Astrocyte (in vitro differentiated cells and primary cell): ENCODE results near the gene KDM6B. TPM values are rescaled to one million over a fixed set of nuclear protein-coding genes. Genes with fewer than 3 reads are reported as not detected.

ENCODE experiments used
- DNase-seq: peaks from one replicate; pipeline ENCODE4 v3.0.0-alpha.2; 2010; ENCODE audit warnings: low read depth
- FAIRE-seq: peaks from 2 replicates; lab custom pipeline; 2011; peaks lifted over from hg19 to GRCh38; lab: Jason Lieb, UNC
- H2AFZ ChIP-seq: 2 replicates; pipeline ENCODE4 v1.6.0; 2012; ENCODE audit warnings: low read depth, low read length, inconsistent platforms
- H3K27ac ChIP-seq: 2 replicates; pipeline ENCODE4 v1.5.1; 2011; ENCODE audit warnings: low read depth, low read length, inconsistent platforms
- H3K27me3 ChIP-seq: 2 replicates; pipeline ENCODE4 v1.6.0; 2011; ENCODE audit warnings: low read length, inconsistent platforms; ENCODE audit not compliant: insufficient read depth
- H3K36me3 ChIP-seq: 2 replicates; pipeline ENCODE4 v1.5.1; 2011; ENCODE audit warnings: low read length, inconsistent platforms; ENCODE audit not compliant: insufficient read depth
- H3K4me1 ChIP-seq: 2 replicates; pipeline ENCODE4 v1.5.1; 2011; ENCODE audit warnings: low read length, inconsistent platforms; ENCODE audit not compliant: insufficient read depth
- H3K4me2 ChIP-seq: 2 replicates; pipeline ENCODE4 v1.6.0; 2012; ENCODE audit warnings: low read length, inconsistent platforms
- H3K4me3 ChIP-seq: 2 replicates; pipeline ENCODE4 v1.5.1; 2011; ENCODE audit warnings: low read depth, mild to moderate bottlenecking, low read length, inconsistent platforms; ENCODE audit not compliant: insufficient read depth
- H3K79me2 ChIP-seq: 2 replicates; pipeline ENCODE4 v1.6.0; 2012; ENCODE audit warnings: mild to moderate bottlenecking, low read length, inconsistent platforms; ENCODE audit not compliant: insufficient read depth
- H3K9ac ChIP-seq: 2 replicates; pipeline ENCODE4 v1.6.0; 2012; ENCODE audit warnings: mild to moderate bottlenecking, low read length, inconsistent platforms
- H3K9me3 ChIP-seq: 2 replicates; pipeline ENCODE4 v1.5.1; 2012; ENCODE audit warnings: low read depth, mild to moderate bottlenecking, low read length, inconsistent platforms; ENCODE audit not compliant: insufficient read depth
- H4K20me1 ChIP-seq: 2 replicates; pipeline ENCODE4 v1.6.0; 2012; ENCODE audit warnings: low read length, inconsistent platforms; ENCODE audit not compliant: insufficient read depth
- H3K27ac Mint-ChIP-seq: one replicate; pipeline ENCODE4 v1.8.0; 2021; ENCODE audit warnings: mild to moderate bottlenecking, mixed read lengths; ENCODE audit not compliant: unreplicated experiment
- H3K27me3 Mint-ChIP-seq: one replicate; pipeline ENCODE4 v1.8.0; 2021; ENCODE audit warnings: low read depth, mixed read lengths; ENCODE audit not compliant: unreplicated experiment
- H3K36me3 Mint-ChIP-seq: one replicate; pipeline ENCODE4 v1.8.0; 2021; ENCODE audit warnings: low read depth, mixed read lengths; ENCODE audit not compliant: unreplicated experiment
- H3K4me1 Mint-ChIP-seq: one replicate; pipeline ENCODE4 v1.8.0; 2021; ENCODE audit warnings: low read depth, mixed read lengths; ENCODE audit not compliant: unreplicated experiment
- H3K4me3 Mint-ChIP-seq: one replicate; pipeline ENCODE4 v1.8.0; 2021; ENCODE audit warnings: mild to moderate bottlenecking, moderate library complexity, mixed read lengths; ENCODE audit not compliant: unreplicated experiment
- H3K9me3 Mint-ChIP-seq: one replicate; pipeline ENCODE4 v1.8.0; 2021; ENCODE audit warnings: mild to moderate bottlenecking, mixed read lengths; ENCODE audit not compliant: unreplicated experiment
- CTCF ChIP-seq: IDR thresholded peaks from 2 replicates; pipeline ENCODE4 v1.5.1; 2011; ENCODE audit warnings: low read depth, mild to moderate bottlenecking, inconsistent platforms, low read length, moderate library complexity; ENCODE audit not compliant: insufficient read depth
- EZH2 ChIP-seq: IDR thresholded peaks from 2 replicates; pipeline ENCODE4 v1.6.1; 2012; ENCODE audit warnings: mild to moderate bottlenecking, low read length, inconsistent platforms; ENCODE audit not compliant: insufficient read depth
- total RNA-seq: library from RNA; stranded (reverse); gene quantifications from 2 replicates; pipeline ENCODE4 v1.2.1, GENCODE V29; 2021

KDM6B gene
- total RNA-seq, 1 donor from 2014 or later = 50.4 TPM

- peak; percentile 95 for DNase-seq
- TF ChIP-seq EZH2 (no peak), CTCF (no peak)
Measured at GRCh38 chr17:7842380-7843256, 8.6 kb downstream of the KDM6B start.

GRCh38 chr17:7843257-7843535 is 9.2 kb downstream of the KDM6B start:
- Mint-ChIP-seq H3K27ac (peak overlapping the region; percentile 100), H3K9me3 (no peaks in the 10 kb centered on the region), H3K36me3 (peaks cover 4% of the 10 kb centered on the region), H3K4me3 (peak overlapping the region; percentile 95), H3K4me1 (peaks cover 38% of the 10 kb centered on the region), H3K27me3 (no peaks in the 10 kb centered on the region)
- peaks cover 55% of the 10 kb centered on the region for H3K79me2 ChIP-seq
- H3K36me3 ChIP-seq = no peaks in the 10 kb centered on the region
- peak overlapping the region; percentile 100 for H3K27ac ChIP-seq
- peak overlapping the region; percentile 100 for H3K9ac ChIP-seq
- peak overlapping the region; percentile 85 for H3K4me3 ChIP-seq
- H4K20me1 ChIP-seq = peaks cover 47% of the 10 kb centered on the region
- FAIRE-seq (no peak), DNase-seq (no peak)
- H3K9me3 ChIP-seq = no peaks in the 10 kb centered on the region
- TF ChIP-seq CTCF = no peak
- TF ChIP-seq EZH2 = no peak
- peak overlapping the region; percentile 99 for H3K4me2 ChIP-seq
- H3K4me1 ChIP-seq = peaks cover 42% of the 10 kb centered on the region
- no peaks in the 10 kb centered on the region for H3K27me3 ChIP-seq
- H2AFZ ChIP-seq = no peak overlapping the region

More at GRCh38 chr17:7842380-7843256, 8.6 kb downstream of the KDM6B start:
- peaks cover 55% of the 10 kb centered on the region for H3K79me2 ChIP-seq
- Mint-ChIP-seq H3K4me3 (peak overlapping the region; percentile 95), H3K27ac (peak overlapping the region; percentile 100), H3K9me3 (no peaks in the 10 kb centered on the region), H3K4me1 (peaks cover 39% of the 10 kb centered on the region), H3K36me3 (peaks cover 4% of the 10 kb centered on the region), H3K27me3 (no peaks in the 10 kb centered on the region)
- no peaks in the 10 kb centered on the region for H3K9me3 ChIP-seq
- H4K20me1 ChIP-seq = peaks cover 47% of the 10 kb centered on the region
- no peak overlapping the region for H2AFZ ChIP-seq
- peak overlapping the region; percentile 99 for H3K4me2 ChIP-seq
- H3K9ac ChIP-seq = peak overlapping the region; percentile 100
- no peaks in the 10 kb centered on the region for H3K27me3 ChIP-seq
- no peak for FAIRE-seq
- no peaks in the 10 kb centered on the region for H3K36me3 ChIP-seq
- H3K4me1 ChIP-seq = peaks cover 46% of the 10 kb centered on the region
- peak overlapping the region; percentile 85 for H3K4me3 ChIP-seq
- H3K27ac ChIP-seq = peak overlapping the region; percentile 100
